Liver (tissue), 9 donors: ENCODE results near the gene TRIP6. TPM values are rescaled to one million over a fixed set of nuclear protein-coding genes. Genes with fewer than 3 reads are reported as not detected.
A peak's percentile ranks its signal among the peaks of the same experiment; 100 is the strongest.

Experiments used
- DNase-seq: peaks from one replicate; pipeline ENCODE4 v3.0.0-alpha.2; 2017; ENCODE audit warnings: low spot score
- H3K27ac ChIP-seq, 2 donors: one replicate each; pipeline ENCODE4 v1.7.0; 2013; ENCODE audit warnings: inconsistent platforms in 2 of 2, low read length in 2 of 2, control low read depth in 1 of 2, low read depth in 1 of 2, mild to moderate bottlenecking in 1 of 2
- H3K27me3 ChIP-seq, 4 donors: one replicate each; pipeline versions ENCODE4 v1.6.1 to v1.7.0; 2013; ENCODE audit warnings: low read length in 3 of 4, inconsistent platforms in 1 of 4, mild to moderate bottlenecking in 1 of 4, moderate library complexity in 1 of 4; ENCODE audit not compliant: control insufficient read depth in 4 of 4, insufficient read depth in 4 of 4
- H3K36me3 ChIP-seq, 4 donors: one replicate each; pipeline versions ENCODE4 v1.6.1 to v1.7.0; 2013; ENCODE audit warnings: low read length in 3 of 4, mild to moderate bottlenecking in 3 of 4, low read depth in 1 of 4, moderate library complexity in 1 of 4; ENCODE audit not compliant: control insufficient read depth in 4 of 4, insufficient read depth in 3 of 4
- H3K4me1 ChIP-seq, 4 donors: one replicate each; pipeline versions ENCODE4 v1.6.1 to v1.7.0; 2013; ENCODE audit warnings: low read length in 3 of 4, mild to moderate bottlenecking in 3 of 4, moderate library complexity in 1 of 4; ENCODE audit not compliant: control insufficient read depth in 4 of 4, insufficient read depth in 4 of 4
- H3K4me3 ChIP-seq, 3 donors: one replicate each; pipeline versions ENCODE4 v1.6.1 to v1.7.0; 2013; ENCODE audit warnings: low read length in 3 of 3, control low read depth in 1 of 3, low read depth in 1 of 3, mild to moderate bottlenecking in 1 of 3
- H3K9ac ChIP-seq, 2 donors: one replicate each; pipeline ENCODE4 v1.7.0; 2013; ENCODE audit warnings: low read length in 2 of 2, mild to moderate bottlenecking in 2 of 2, moderate library complexity in 2 of 2, control low read depth in 1 of 2, low read depth in 1 of 2
- H3K9me3 ChIP-seq, 4 donors: one replicate each; pipeline versions ENCODE4 v1.6.1 to v1.7.0; 2013; ENCODE audit warnings: low read length in 3 of 4; ENCODE audit not compliant: control insufficient read depth in 4 of 4
- ATF3 ChIP-seq: IDR thresholded peaks from 2 replicates; pipeline ENCODE4 v1.6.1; 2016; ENCODE audit warnings: antibody characterized with exemption
- CTCF ChIP-seq: fragments of 150-350 bp; IDR thresholded peaks from 2 replicates; pipeline ENCODE4 v1.5.1; 2017; ENCODE audit warnings: improper control_type of control experiment, low read depth, low read length; ENCODE audit not compliant: missing input control
- EGR1 ChIP-seq, 2 donors: IDR thresholded peaks; 2 replicates each; pipeline ENCODE4 v1.6.1; 2016 to 2018; ENCODE audit warnings: antibody characterized with exemption in 2 of 2, low read depth in 2 of 2
- FOXA1 ChIP-seq: IDR thresholded peaks from 2 replicates; pipeline ENCODE4 v1.6.1; 2016; ENCODE audit warnings: antibody characterized with exemption
- FOXA2 ChIP-seq: IDR thresholded peaks from 2 replicates; pipeline ENCODE4 v1.6.1; 2016; ENCODE audit warnings: antibody characterized with exemption
- GABPA ChIP-seq, 2 donors: IDR thresholded peaks in 1 of 2; conservative IDR thresholded peaks in 1 of 2; 2 replicates each; pipeline ENCODE4 v1.6.1; 2016; ENCODE audit warnings: antibody characterized with exemption in 2 of 2, mild to moderate bottlenecking in 1 of 2, moderate library complexity in 1 of 2
- HNF4A ChIP-seq, 2 donors: conservative IDR thresholded peaks; 2 replicates each; pipeline ENCODE4 v1.6.1; 2016; ENCODE audit warnings: antibody characterized with exemption in 2 of 2, mild to moderate bottlenecking in 2 of 2
- HNF4G ChIP-seq: IDR thresholded peaks from 2 replicates; pipeline ENCODE4 v1.6.1; 2016; ENCODE audit warnings: antibody characterized with exemption
- JUND ChIP-seq, 2 donors: IDR thresholded peaks; 2 replicates each; pipeline ENCODE4 v1.6.1; 2016; ENCODE audit warnings: antibody characterized with exemption in 2 of 2
- MAX ChIP-seq: IDR thresholded peaks from 2 replicates; pipeline ENCODE4 v1.6.1; 2016; ENCODE audit warnings: antibody characterized with exemption
- NR2F2 ChIP-seq: IDR thresholded peaks from 2 replicates; pipeline ENCODE4 v1.6.1; 2016; ENCODE audit warnings: antibody characterized with exemption
- RAD21 ChIP-seq, 2 donors: IDR thresholded peaks; 2 replicates each; pipeline ENCODE4 v1.6.1; 2016; ENCODE audit warnings: antibody characterized with exemption in 2 of 2, mild to moderate bottlenecking in 2 of 2
- REST ChIP-seq: IDR thresholded peaks from 2 replicates; pipeline ENCODE4 v1.6.1; 2016; ENCODE audit warnings: antibody characterized with exemption, mild to moderate bottlenecking
- RXRA ChIP-seq, 2 donors: IDR thresholded peaks; 2 replicates each; pipeline ENCODE4 v1.6.1; 2017 to 2018; ENCODE audit warnings: antibody characterized with exemption in 2 of 2, mild to moderate bottlenecking in 1 of 2
- SP1 ChIP-seq: IDR thresholded peaks from 2 replicates; pipeline ENCODE4 v1.6.1; 2018; ENCODE audit warnings: antibody characterized with exemption, mild to moderate bottlenecking
- TAF1 ChIP-seq: conservative IDR thresholded peaks from 2 replicates; pipeline ENCODE4 v1.6.1; 2016; ENCODE audit warnings: antibody characterized with exemption, mild to moderate bottlenecking
- YY1 ChIP-seq: IDR thresholded peaks from 2 replicates; pipeline ENCODE4 v1.6.1; 2016; ENCODE audit warnings: antibody characterized with exemption, mild to moderate bottlenecking
- WGBS: extraction: QIAGEN DNeasy Blood & Tissue Kit; methylation state at CpG from one replicate; pipeline ENCODE4 v1.1.7; 2013; 5-methylcytosine and 5-hydroxymethylcytosine counted together
- polyA plus RNA-seq, 2 donors: library from polyadenylated mRNA; stranded (reverse) in 1 of 2; unstranded in 1 of 2; fragments of 200-250 nt in 1 of 2; fragments of >200 nt in 1 of 2; fragmentation: Nextera tagmentation in 1 of 2; extraction: Ambion mirVana in 1 of 2; gene quantifications; one replicate each; pipeline versions ENCODE4 v1.2.1 to v1.2.3, GENCODE V29; 2013 to 2015
- total RNA-seq, 2 donors: library from RNA; depleted of rRNA; stranded (reverse); fragments of >200 nt; gene quantifications; one replicate each; pipeline ENCODE4 v1.2.3, GENCODE V29; 2014
- donor health status: healthy.
- donor health status: healthy.
- donor health status: healthy.
- donor health status: healthy.
- donor health status: healthy.

The TRIP6 gene
- total and polyA plus RNA-seq, 4 donors, result 14.6 to 30.7 (median 18.1) TPM

- Histone ChIP-seq H3K27ac (peak overlapping the region; percentile 86 to 89), H3K27me3 (no peaks in the 10 kb centered on the region), H3K9ac (no peak overlapping the region), H3K4me1 (peaks cover 21 to 58% (median 39%) of the 10 kb centered on the region in 4 donors), H3K4me3 (no peak overlapping the region), H3K9me3 (no peaks in the 10 kb centered on the region), H3K36me3 (no peaks in the 10 kb centered on the region)
- TF ChIP-seq CTCF (no peak), YY1 (no peak), EGR1 (IDR thresholded peaks at IDR 0.05; ENCODE audit: low read depth in 2 of 2) (no peak), GABPA (IDR thresholded peaks at IDR 0.05 in 1 of 2, conservative IDR thresholded peaks at IDR 0.05 in 1 of 2) (no peak), MAX (no peak), SP1 (no peak), HNF4A (conservative IDR thresholded peaks at IDR 0.05) (no peak), NR2F2 (no peak), HNF4G (no peak), ATF3 (no peak), JUND (IDR thresholded peaks at IDR 0.05) (no peak), TAF1 (no peak), REST (no peak), RAD21 (IDR thresholded peaks at IDR 0.05) (no peak), RXRA (IDR thresholded peaks at IDR 0.05) (no peak), FOXA1 (no peak), FOXA2 (no peak)
- WGBS, result 63% methylated on average over 5 of the region's 5 CpGs
- no peak for DNase-seq
Measured at GRCh38 chr7:100832281-100832633, 34.9 kb upstream of the TRIP6 start.

GRCh38 chr7:100835903-100836811, 31.0 kb upstream of the TRIP6 start:
- WGBS, result 64% methylated on average over 17 of the region's 17 CpGs
- DNase-seq, result no peak
- Histone ChIP-seq H3K4me3 (no peak overlapping the region), H3K9ac (no peak overlapping the region), H3K9me3 (no peaks in the 10 kb centered on the region), H3K27ac (peak overlapping the region; percentile 69 to 70), H3K36me3 (no peaks in the 10 kb centered on the region), H3K4me1 (peaks cover 19 to 43% (median 30%) of the 10 kb centered on the region in 4 donors), H3K27me3 (no peaks in the 10 kb centered on the region)
- TF ChIP-seq FOXA2, result no peak
- peak; percentile 40 for TF ChIP-seq SP1
- no peak for TF ChIP-seq HNF4G
- TF ChIP-seq EGR1 (IDR thresholded peaks at IDR 0.05; ENCODE audit: low read depth in 2 of 2), result no peak
- TF ChIP-seq NR2F2, result peak; percentile 91
